Measurements from ENCODE around the gene ST6GALNAC6. TPM values are rescaled to one million over a fixed set of nuclear protein-coding genes. Genes with fewer than 3 reads are reported as not detected.

The ST6GALNAC6 gene
- total and polyA plus RNA-seq, 2 of the 8 experiments (the other 6 are each of a cell fraction or from before 2014, with no cell fraction given), result 43.7 to 64.4 TPM

- no peak for TF ChIP-seq EGR1 (IDR thresholded peaks at IDR 0.05; ENCODE audit: borderline replicate concordance, low read depth, low read length)
- TF ChIP-seq EP300 (IDR thresholded peaks at IDR 0.05; ENCODE audit: borderline replicate concordance in 1 of 2, low read depth in 2 of 2, low read length in 2 of 2), result no peak
- no peak for TF ChIP-seq KDM4A (IDR thresholded peaks at IDR 0.05; ENCODE audit: low read depth, low read length, severe bottlenecking)
- no peak for TF ChIP-seq RNF2 (IDR thresholded peaks at IDR 0.05; ENCODE audit: borderline replicate concordance, low read depth, low read length, missing control alignments, poor library complexity, severe bottlenecking)
- no peak for TF ChIP-seq SRF (IDR thresholded peaks at IDR 0.05; ENCODE audit: low read depth, low read length)
- TF ChIP-seq SUZ12 (IDR thresholded peaks at IDR 0.05; ENCODE audit: low read length), result no peak
- no peak for TF ChIP-seq HDAC2 (IDR thresholded peaks at IDR 0.05; ENCODE audit: borderline replicate concordance in 1 of 2, low read depth in 2 of 2, low read length in 2 of 2)
Observed at GRCh38 chr9:127884976-127885490, 14.4 kb downstream of the ST6GALNAC6 start (continued).
